Measurements from ENCODE around the gene PTPA. TPM values are rescaled to one million over a fixed set of nuclear protein-coding genes. Genes with fewer than 3 reads are reported as not detected.

Gene PTPA
- total RNA-seq, 3 donors from 2014 or later: 95.3 to 109 (median 109) TPM

GRCh38 chr9:129089246-129089645, 22.0 kb upstream of the PTPA start:
- no peak for ATAC-seq
- H3K36me3 ChIP-seq (ENCODE audit: low read depth): peaks cover 6% of the 10 kb centered on the region

GRCh38 chr9:129093602-129094386, 17.4 kb upstream of the PTPA start:
- ATAC-seq (no peak), DNase-seq (no peak)
- intact Hi-C loops (cut with DNase I, micrococcal nuclease): no loop called here
- H3K9me3 ChIP-seq: no peaks in the 10 kb centered on the region
- no peaks in the 10 kb centered on the region for H3K36me3 ChIP-seq (ENCODE audit: low read depth)
- H3K4me1 ChIP-seq (ENCODE audit: low read depth): peaks cover 3% of the 10 kb centered on the region
- TF ChIP-seq, protein P1, sequence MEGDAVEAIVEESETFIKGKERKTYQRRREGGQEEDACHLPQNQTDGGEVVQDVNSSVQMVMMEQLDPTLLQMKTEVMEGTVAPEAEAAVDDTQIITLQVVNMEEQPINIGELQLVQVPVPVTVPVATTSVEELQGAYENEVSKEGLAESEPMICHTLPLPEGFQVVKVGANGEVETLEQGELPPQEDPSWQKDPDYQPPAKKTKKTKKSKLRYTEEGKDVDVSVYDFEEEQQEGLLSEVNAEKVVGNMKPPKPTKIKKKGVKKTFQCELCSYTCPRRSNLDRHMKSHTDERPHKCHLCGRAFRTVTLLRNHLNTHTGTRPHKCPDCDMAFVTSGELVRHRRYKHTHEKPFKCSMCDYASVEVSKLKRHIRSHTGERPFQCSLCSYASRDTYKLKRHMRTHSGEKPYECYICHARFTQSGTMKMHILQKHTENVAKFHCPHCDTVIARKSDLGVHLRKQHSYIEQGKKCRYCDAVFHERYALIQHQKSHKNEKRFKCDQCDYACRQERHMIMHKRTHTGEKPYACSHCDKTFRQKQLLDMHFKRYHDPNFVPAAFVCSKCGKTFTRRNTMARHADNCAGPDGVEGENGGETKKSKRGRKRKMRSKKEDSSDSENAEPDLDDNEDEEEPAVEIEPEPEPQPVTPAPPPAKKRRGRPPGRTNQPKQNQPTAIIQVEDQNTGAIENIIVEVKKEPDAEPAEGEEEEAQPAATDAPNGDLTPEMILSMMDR (IDR thresholded peaks at IDR 0.05): no peak
- no peak overlapping the region for H3K4me3 ChIP-seq

More at GRCh38 chr9:129089246-129089645, 22.0 kb upstream of the PTPA start:
- H3K4me1 ChIP-seq (ENCODE audit: low read depth): peaks cover 4% of the 10 kb centered on the region
- no peak overlapping the region for H3K4me3 ChIP-seq
- no peak for DNase-seq
- H3K9me3 ChIP-seq: no peaks in the 10 kb centered on the region
- intact Hi-C loops (cut with DNase I, micrococcal nuclease): no loop called here
- TF ChIP-seq, protein P1 (IDR thresholded peaks at IDR 0.05): no peak

GRCh38 chr9:129094387-129095169, 16.6 kb upstream of the PTPA start:
- DNase-seq (peak in 1 of 3 donors; percentile 29), ATAC-seq (no peak)
- H3K4me1 ChIP-seq (ENCODE audit: low read depth): peaks cover 3% of the 10 kb centered on the region
- H3K36me3 ChIP-seq (ENCODE audit: low read depth): no peaks in the 10 kb centered on the region
- no peak overlapping the region for H3K4me3 ChIP-seq
- no peaks in the 10 kb centered on the region for H3K9me3 ChIP-seq
- TF ChIP-seq, protein P1 (IDR thresholded peaks at IDR 0.05): no peak
- intact Hi-C loops (cut with DNase I, micrococcal nuclease): no loop called here

DNA sequence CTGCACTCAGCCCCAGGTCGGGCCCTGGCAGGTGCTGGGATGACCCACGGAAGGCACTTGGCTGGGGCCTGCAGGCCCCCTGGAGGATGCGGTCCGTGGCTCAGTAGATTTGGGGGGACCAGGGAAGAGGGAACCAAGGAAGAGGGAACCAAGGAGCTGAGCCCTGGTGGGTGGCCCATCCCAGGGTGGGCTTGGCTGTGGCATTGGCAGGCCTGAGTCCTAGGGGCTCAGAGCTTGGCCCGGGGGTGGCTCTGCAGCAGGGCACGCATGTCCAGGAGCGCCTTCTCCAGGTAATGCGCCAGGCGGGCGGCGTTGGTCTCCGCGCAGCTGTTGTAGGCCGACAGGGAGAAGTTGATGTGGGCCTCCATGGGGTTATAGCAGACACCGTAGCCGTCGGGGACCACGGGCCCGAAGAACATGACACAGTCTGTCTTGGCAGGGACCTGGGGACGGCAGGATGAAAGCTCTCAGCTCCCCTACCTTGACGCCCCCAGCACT, 16.0 kb upstream of the PTPA start:
- Histone ChIP-seq H3K9me3 (no peaks in the 10 kb centered on the region), H3K4me1 (ENCODE audit: low read depth) (peaks cover 3% of the 10 kb centered on the region), H3K4me3 (no peak overlapping the region), H3K36me3 (ENCODE audit: low read depth) (no peaks in the 10 kb centered on the region)
- no peak for ATAC-seq
- TF ChIP-seq, protein P1 (IDR thresholded peaks at IDR 0.05): no peak
- intact Hi-C loops (cut with DNase I, micrococcal nuclease): no loop called here
- peak in 1 of 3 donors; percentile 47 for DNase-seq

DNA sequence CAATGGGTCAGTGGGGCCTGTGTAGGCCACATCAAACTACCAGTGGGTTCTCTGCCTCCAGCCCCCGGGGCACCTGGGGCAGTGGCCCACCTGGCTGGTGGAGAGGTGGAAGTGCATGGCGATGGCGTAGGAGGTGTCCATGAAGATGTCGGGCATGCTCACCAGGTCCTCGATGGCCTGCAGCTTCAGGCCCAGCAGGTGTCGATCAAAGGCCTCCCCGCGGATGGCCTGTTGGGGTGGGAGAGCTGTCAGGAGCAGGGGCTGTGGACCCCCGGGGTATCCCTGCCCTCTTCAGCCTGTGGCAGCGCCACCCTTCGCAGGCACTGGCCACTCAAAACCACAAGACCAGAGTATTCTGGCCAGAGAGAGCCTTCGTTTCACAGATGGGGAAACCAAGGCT, 15.3 kb upstream of the PTPA start:
- Histone ChIP-seq H3K4me1 (ENCODE audit: low read depth) (peaks cover 3% of the 10 kb centered on the region), H3K4me3 (no peak overlapping the region), H3K36me3 (ENCODE audit: low read depth) (no peaks in the 10 kb centered on the region), H3K9me3 (no peaks in the 10 kb centered on the region)
- TF ChIP-seq, protein P1 (IDR thresholded peaks at IDR 0.05): no peak
- ATAC-seq: no peak
- intact Hi-C loops (cut with DNase I, micrococcal nuclease): no loop called here
- DNase-seq: peak in 1 of 3 donors; percentile 35

Measured in mucosa of descending colon (tissue), 3 donors.